T-cell (primary cell): Measurements from ENCODE around the gene CD68. TPM values are rescaled to one million over a fixed set of nuclear protein-coding genes. Genes with fewer than 3 reads are reported as not detected.
"Not testable (repeated sequence)": the region's sequence is repeated elsewhere in the genome, so short reads cannot be mapped to it uniquely, and the experiment has no call there.

Experiments
- ATAC-seq, 4 experiments: fragments of 200-7000 bp in 3 of 4; fragments of 150-1000 bp in 1 of 4; cut with Tn5 transposase; replicated peaks in 1 of 4; 1 replicate in 3 of 4; 2 replicates in 1 of 4; pipeline ENCODE4 v1.10.0; 2021; ENCODE audit warnings: moderate library complexity in 3 of 4, mild to moderate bottlenecking in 2 of 4, moderate number of reproducible peaks in 1 of 4
- CTCF ChIA-PET, 2 donors: fragments of 300-600 bp; sonication (Branson Sonifier 250); formaldehyde crosslinking; loops; one replicate each; lab custom pipeline; 2022; ENCODE audit warnings: antibody characterized with exemption in 2 of 2; lab: Charles Lee
- POLR2A ChIA-PET, 2 donors: fragments of 300-600 bp; sonication (Branson Sonifier 250); formaldehyde crosslinking; loops; one replicate each; lab custom pipeline; 2022; ENCODE audit warnings: antibody characterized with exemption in 2 of 2; lab: Charles Lee
- DNase-seq, 35 experiments: peaks; one replicate each; pipeline versions ENCODE4 v3.0.0 to v3.0.0-alpha.2; 2013 to 2023
- H3K27ac ChIP-seq: one replicate; pipeline ENCODE4 v1.5.1; 2013; ENCODE audit warnings: low read length
- H3K27me3 ChIP-seq, 2 experiments: replicated peaks in 1 of 2; 1 replicate in 1 of 2; 2 replicates in 1 of 2; pipeline versions ENCODE4 v1.6.1 to v1.7.0; 2013; ENCODE audit warnings: low read length in 1 of 2, mixed read lengths in 1 of 2; ENCODE audit not compliant: control insufficient read depth in 2 of 2, insufficient read depth in 2 of 2; ENCODE audit errors: extremely low read depth in 1 of 2
- H3K36me3 ChIP-seq, 2 donors: 1 replicate in 1 of 2; 2 replicates in 1 of 2; pipeline versions ENCODE4 v1.6.1 to v1.7.0; 2013; ENCODE audit warnings: low read length in 1 of 2; ENCODE audit not compliant: control insufficient read depth in 2 of 2, insufficient read depth in 1 of 2; ENCODE audit errors: extremely low read depth in 1 of 2
- H3K4me1 ChIP-seq, 2 experiments: 1 replicate in 1 of 2; 2 replicates in 1 of 2; pipeline versions ENCODE4 v1.6.1 to v1.7.0; 2013; ENCODE audit warnings: low read length in 2 of 2, mixed read lengths in 1 of 2; ENCODE audit not compliant: insufficient read depth in 2 of 2, control insufficient read depth in 1 of 2; ENCODE audit errors: extremely low read depth in 1 of 2
- H3K4me3 ChIP-seq, 2 donors: 1 replicate in 1 of 2; 2 replicates in 1 of 2; pipeline versions ENCODE4 v1.5.1 to v1.7.0; 2013; ENCODE audit warnings: mild to moderate bottlenecking in 2 of 2, low read length in 1 of 2, moderate library complexity in 1 of 2; ENCODE audit not compliant: control insufficient read depth in 1 of 2; ENCODE audit errors: extremely low read depth in 1 of 2
- H3K9me3 ChIP-seq: 2 replicates; pipeline ENCODE4 v1.7.0; 2013
- H3K27ac Mint-ChIP-seq, 2 donors: one replicate each; pipeline ENCODE4 v1.8.0; 2020 to 2021; ENCODE audit warnings: mild to moderate bottlenecking in 2 of 2, mixed read lengths in 2 of 2
- H3K27me3 Mint-ChIP-seq, 2 donors: one replicate each; pipeline ENCODE4 v1.8.0; 2021 to 2022; ENCODE audit warnings: mixed read lengths in 2 of 2
- H3K36me3 Mint-ChIP-seq: one replicate; pipeline ENCODE4 v1.8.0; 2021; ENCODE audit warnings: mixed read lengths
- H3K4me1 Mint-ChIP-seq, 3 donors: one replicate each; pipeline ENCODE4 v1.8.0; 2020 to 2022; ENCODE audit warnings: mixed read lengths in 3 of 3, mild to moderate bottlenecking in 1 of 3
- H3K4me3 Mint-ChIP-seq, 3 donors: one replicate each; pipeline ENCODE4 v1.8.0; 2020 to 2022; ENCODE audit warnings: mild to moderate bottlenecking in 3 of 3, mixed read lengths in 3 of 3, moderate library complexity in 3 of 3
- H3K9me3 Mint-ChIP-seq, 3 donors: one replicate each; pipeline ENCODE4 v1.8.0; 2020 to 2022; ENCODE audit warnings: mixed read lengths in 3 of 3
- WGBS: methylation state at CpG from one replicate; pipeline ENCODE4 v1.1.5; 2013; ENCODE audit warnings: missing lambda C conversion rate; ENCODE audit not compliant: insufficient coverage; 5-methylcytosine and 5-hydroxymethylcytosine counted together
- total RNA-seq, 35 experiments: library from RNA in 6 of 35; stranded (reverse) in 6 of 35; fragments of 120-200 nt in 1 of 35; gene quantifications; one replicate each; pipeline versions ENCODE4 v1.2.1 to v1.2.4 and lab custom pipeline; 2013 to 2026

The CD68 gene
- total RNA-seq, 5 donors from 2014 or later (not counting 1 experiment from before 2014, with no cell fraction given) = 4.4 to 7.0 (median 5.5) TPM; not detected in 2

DNA sequence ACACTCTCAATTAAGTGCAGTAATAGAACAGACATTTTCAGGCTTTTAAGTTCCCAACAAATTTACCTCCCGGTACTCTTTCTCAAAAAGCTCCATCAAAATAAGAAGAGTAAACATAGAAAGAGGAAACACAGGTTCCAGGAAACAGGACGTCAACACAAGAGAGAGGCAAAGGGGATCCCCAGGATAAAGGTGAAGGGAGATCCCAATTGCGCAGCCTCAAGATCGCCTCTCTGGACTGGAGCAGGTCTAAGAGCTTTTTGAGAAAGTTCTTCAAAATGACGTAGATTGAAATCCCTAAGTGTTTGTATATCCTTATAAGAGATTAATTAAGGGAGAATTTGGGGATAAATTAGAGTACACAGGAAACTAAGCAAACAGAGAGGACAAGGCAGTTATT is 39.2 kb downstream of the CD68 start:
- H3K4me1 ChIP-seq = peaks cover 3 to 13% of the 10 kb centered on the region in 2 experiments
- Mint-ChIP-seq H3K36me3 (no peaks in the 10 kb centered on the region), H3K4me3 (no peak overlapping the region), H3K4me1 (peaks cover 5 to 7% (median 5%) of the 10 kb centered on the region in 3 donors), H3K9me3 (no peaks in the 10 kb centered on the region), H3K27ac (no peak overlapping the region), H3K27me3 (no peaks in the 10 kb centered on the region)
- H3K9me3 ChIP-seq = no peaks in the 10 kb centered on the region
- no peaks in the 10 kb centered on the region for H3K27me3 ChIP-seq
- POLR2A ChIA-PET = no interaction called here
- CTCF ChIA-PET = interaction anchor here in 1 of 2 donors (0.6 kb wide), 1 partner anchor 32 kb away, joined by 3 read pairs; the partner anchor contains the start of gene ATP1B2
- H3K4me3 ChIP-seq = no peak overlapping the region
- DNase-seq (no peak), ATAC-seq (no peak)
- no peak overlapping the region for H3K27ac ChIP-seq
- no peaks in the 10 kb centered on the region for H3K36me3 ChIP-seq
- no CpG with 5 or more reads among the region's 5 CpGs for WGBS

DNA sequence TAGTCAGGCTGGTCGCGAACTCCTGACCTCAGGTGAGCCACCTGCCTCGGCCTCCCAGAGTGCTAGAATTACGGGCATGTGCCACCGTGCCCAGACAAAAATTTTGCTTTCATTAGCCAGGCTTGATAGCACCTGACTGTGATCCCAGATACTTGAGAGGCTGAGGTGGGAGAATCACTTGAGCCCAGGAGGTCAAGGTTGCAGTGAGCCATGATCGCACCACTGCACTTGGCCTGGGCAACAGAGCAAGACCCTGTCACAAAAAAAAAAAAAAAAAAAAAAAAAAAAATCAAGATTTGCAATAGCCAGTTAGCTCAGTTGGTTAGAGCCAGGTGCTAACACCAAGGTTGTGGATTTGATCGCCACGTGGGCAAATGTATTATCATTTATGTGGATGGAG is 41.4 kb downstream of the CD68 start:
- no peaks in the 10 kb centered on the region for H3K4me1 Mint-ChIP-seq
- H3K27ac ChIP-seq = no peak overlapping the region
- CTCF ChIA-PET = interaction anchor here (0.7 to 0.8 kb wide), 2 partner anchors 65 to 69 kb away, joined by 3 to 10 read pairs; no protein-coding TSS in a partner anchor
- 100% methylated on average over 3 of the region's 8 CpGs for WGBS
- POLR2A ChIA-PET = interaction anchor here in 1 of 2 donors (0.6 kb wide), 1 partner anchor 50 kb away, joined by 4 read pairs; no protein-coding TSS in a partner anchor
- H3K9me3 ChIP-seq = no peaks in the 10 kb centered on the region
- DNase-seq = no peak
- H3K4me3 ChIP-seq = no peak overlapping the region
- no peak overlapping the region for H3K27ac Mint-ChIP-seq
- H3K4me3 Mint-ChIP-seq = no peak overlapping the region
- no peaks in the 10 kb centered on the region for H3K27me3 ChIP-seq
- no peaks in the 10 kb centered on the region for H3K36me3 ChIP-seq
- H3K4me1 ChIP-seq = no peaks in the 10 kb centered on the region
- H3K27me3 Mint-ChIP-seq = no peaks in the 10 kb centered on the region
- H3K36me3 Mint-ChIP-seq = no peaks in the 10 kb centered on the region
- no peaks in the 10 kb centered on the region for H3K9me3 Mint-ChIP-seq
- no peak for ATAC-seq

- Mint-ChIP-seq H3K27me3 (no peaks in the 10 kb centered on the region), H3K9me3 (no peaks in the 10 kb centered on the region), H3K4me3 (no peak overlapping the region), H3K4me1 (peaks cover 14 to 18% (median 18%) of the 10 kb centered on the region in 3 donors), H3K36me3 (no peaks in the 10 kb centered on the region), H3K27ac (no peak overlapping the region)
- Histone ChIP-seq H3K9me3 (no peaks in the 10 kb centered on the region), H3K27me3 (no peaks in the 10 kb centered on the region), H3K36me3 (no peaks in the 10 kb centered on the region), H3K4me3 (no peak overlapping the region), H3K4me1 (peaks cover 5 to 20% of the 10 kb centered on the region in 2 experiments), H3K27ac (no peak overlapping the region)
- ChIA-PET POLR2A (no interaction called here), CTCF (no interaction called here)
- ATAC-seq (no peak), DNase-seq (no peak)
- WGBS = no CpG with 5 or more reads among the region's 5 CpGs
Observed at GRCh38 chr17:7623661-7624060, 44.2 kb downstream of the CD68 start.

GRCh38 chr17:7625749-7626148 is 46.3 kb downstream of the CD68 start:
- H3K27ac Mint-ChIP-seq, H3K9me3 ChIP-seq, H3K4me3 ChIP-seq, CTCF ChIA-PET, DNase-seq, ATAC-seq, H3K27me3 ChIP-seq, H3K36me3 ChIP-seq, H3K9me3 Mint-ChIP-seq, H3K27ac ChIP-seq, POLR2A ChIA-PET, H3K36me3 Mint-ChIP-seq, H3K27me3 Mint-ChIP-seq: not testable (repeated sequence)
- Mint-ChIP-seq H3K4me1 (peaks cover 14 to 18% (median 18%) of the 10 kb centered on the region in 3 donors), H3K4me3 (peak overlapping the region in 2 of 3 donors; percentile 24 to 89)
- H3K4me1 ChIP-seq = peaks cover 5 to 20% of the 10 kb centered on the region in 2 experiments
- 96% methylated on average over 15 of the region's 16 CpGs for WGBS

DNA sequence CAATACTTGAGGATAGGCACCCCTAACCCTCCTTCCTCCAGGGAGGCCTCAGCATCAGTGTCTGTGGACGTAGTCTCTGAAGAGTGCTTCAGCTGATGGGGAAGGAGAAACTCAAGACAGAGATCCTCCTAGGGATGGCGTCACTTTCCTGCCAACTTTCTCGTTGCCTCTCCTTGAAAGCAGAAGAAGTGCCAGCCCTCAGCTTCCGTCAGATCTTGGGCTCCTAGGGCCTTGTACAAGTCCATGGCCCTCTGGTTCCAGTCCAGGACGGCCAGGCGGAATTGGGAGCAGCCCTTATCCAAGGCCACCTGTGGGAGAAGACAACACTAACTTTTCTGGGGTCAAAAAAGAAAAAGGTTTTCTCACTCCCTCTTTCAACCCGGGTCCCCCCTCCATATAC is 46.9 kb downstream of the CD68 start:
- whole genome bisulfite sequencing = 89% methylated on average over 5 of the region's 7 CpGs
- peaks cover 14 to 18% (median 18%) of the 10 kb centered on the region in 3 donors for H3K4me1 Mint-ChIP-seq
- no peak for ATAC-seq
- DNase-seq = no peak
- no peaks in the 10 kb centered on the region for H3K9me3 Mint-ChIP-seq
- H3K4me3 Mint-ChIP-seq = peak overlapping the region; percentile 89 to 91 (median 91)
- no peaks in the 10 kb centered on the region for H3K36me3 Mint-ChIP-seq
- no peaks in the 10 kb centered on the region for H3K27me3 ChIP-seq
- peaks cover 5 to 20% of the 10 kb centered on the region in 2 experiments for H3K4me1 ChIP-seq
- no peaks in the 10 kb centered on the region for H3K36me3 ChIP-seq
- H3K27ac Mint-ChIP-seq = peak overlapping the region in 1 of 2 donors; percentile 87
- H3K27me3 Mint-ChIP-seq = no peaks in the 10 kb centered on the region
- H3K27ac ChIP-seq = no peak overlapping the region
- ChIA-PET CTCF (no interaction called here), POLR2A (no interaction called here)
- H3K9me3 ChIP-seq = no peaks in the 10 kb centered on the region
- H3K4me3 ChIP-seq = no peak overlapping the region

DNA sequence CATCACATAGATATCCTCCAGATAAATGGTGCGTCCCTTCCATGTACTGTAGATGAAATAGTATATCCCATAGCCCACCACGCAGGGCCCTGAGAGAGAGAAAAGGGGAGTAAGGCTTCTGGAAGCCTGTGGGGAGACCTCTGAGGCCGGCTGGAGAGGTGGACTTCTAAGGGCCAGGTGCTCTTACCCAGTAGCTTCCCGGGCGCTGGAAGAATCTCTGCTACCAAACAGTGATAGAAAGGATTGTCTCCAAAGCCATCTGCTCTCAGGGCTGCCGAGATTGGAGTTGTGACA is 47.5 kb downstream of the CD68 start:
- 17% methylated on average over 2 of the region's 6 CpGs for WGBS
- Mint-ChIP-seq H3K27me3 (no peaks in the 10 kb centered on the region), H3K27ac (peak overlapping the region; percentile 71 to 87), H3K9me3 (no peaks in the 10 kb centered on the region), H3K36me3 (no peaks in the 10 kb centered on the region), H3K4me1 (peaks cover 14 to 18% (median 18%) of the 10 kb centered on the region in 3 donors), H3K4me3 (peak overlapping the region; percentile 89 to 91 (median 91))
- POLR2A ChIA-PET = interaction anchor here in 1 of 2 donors (0.6 to 1.0 kb wide), 2 partner anchors 23 to 46 kb away, joined by 3 read pairs; no protein-coding TSS in a partner anchor
- H3K4me1 ChIP-seq = peaks cover 5 to 20% of the 10 kb centered on the region in 2 experiments
- ATAC-seq (no peak), DNase-seq (no peak)
- no peaks in the 10 kb centered on the region for H3K27me3 ChIP-seq
- H3K4me3 ChIP-seq = peak overlapping the region; percentile 75 to 87
- no peaks in the 10 kb centered on the region for H3K9me3 ChIP-seq
- CTCF ChIA-PET = interaction anchor here in 1 of 2 donors (0.5 to 1.9 kb wide), 6 partner anchors 11 to 223 kb away, joined by 3 to 20 read pairs (median 6); partner anchors contain the start of genes FXR2, TMEM256, TP53 and WRAP53
- no peak overlapping the region for H3K27ac ChIP-seq
- no peaks in the 10 kb centered on the region for H3K36me3 ChIP-seq
